HUES64 (cell line): ENCODE data around the gene MRC2.

Experiments
- H3K27ac ChIP-seq: 2 replicates; pipeline ENCODE4 v1.7.0; 2013; ENCODE audit warnings: low read depth, low read length, inconsistent platforms
- H3K27me3 ChIP-seq: 2 replicates; pipeline ENCODE4 v1.6.1; 2013; ENCODE audit warnings: mild to moderate bottlenecking, low read length; ENCODE audit not compliant: insufficient read depth
- H3K36me3 ChIP-seq: 2 replicates; pipeline ENCODE4 v1.6.1; 2013; ENCODE audit warnings: mild to moderate bottlenecking, low read length; ENCODE audit not compliant: insufficient read depth
- H3K4me1 ChIP-seq: 2 replicates; pipeline ENCODE4 v1.6.1; 2013; ENCODE audit warnings: mild to moderate bottlenecking, low read length, moderate library complexity; ENCODE audit not compliant: insufficient read depth
- H3K4me3 ChIP-seq: 2 replicates; pipeline ENCODE4 v1.5.1; 2013; ENCODE audit warnings: mild to moderate bottlenecking, low read length, moderate library complexity
- H3K9ac ChIP-seq: 2 replicates; pipeline ENCODE4 v1.6.1; 2013; ENCODE audit warnings: mild to moderate bottlenecking, low read depth, low read length
- H3K9me3 ChIP-seq: 2 replicates; pipeline ENCODE4 v1.6.1; 2013; ENCODE audit warnings: low read depth, low read length; ENCODE audit not compliant: insufficient read depth
- WGBS: fragments of 150-250, 120-280 bp; methylation state at CpG from one replicate; pipeline ENCODE4 v1.1.7; 2013; ENCODE audit warnings: missing lambda C conversion rate; 5-methylcytosine and 5-hydroxymethylcytosine counted together

MRC2 gene

DNA sequence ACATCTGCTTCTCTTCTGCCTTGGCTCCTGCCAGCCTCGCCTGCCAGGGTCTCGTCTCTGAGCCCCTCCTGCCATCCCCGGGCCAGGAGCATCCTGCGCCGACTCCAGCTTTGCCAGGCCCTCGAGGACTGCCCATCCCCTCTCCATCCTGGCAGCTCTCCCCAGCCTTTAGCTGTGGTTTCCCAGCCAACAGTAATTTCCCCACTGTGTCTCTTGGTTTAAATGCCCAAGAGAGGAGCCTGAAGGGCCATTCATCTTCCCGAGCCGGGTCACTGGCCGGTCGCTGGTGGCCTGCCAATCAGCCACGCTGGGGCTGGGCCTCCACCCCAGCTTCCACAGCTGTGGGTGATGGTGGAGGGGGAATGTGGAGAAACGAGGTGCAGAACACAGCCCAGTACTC, 47.8 kb downstream of the MRC2 start:
- WGBS = 94% methylated on average over 12 of the region's 12 CpGs
- no peaks in the 10 kb centered on the region for H3K27me3 ChIP-seq
- peaks cover 19% of the 10 kb centered on the region for H3K36me3 ChIP-seq
- no peak overlapping the region for H3K4me3 ChIP-seq
- no peaks in the 10 kb centered on the region for H3K9me3 ChIP-seq
- H3K27ac ChIP-seq = no peak overlapping the region
- no peak overlapping the region for H3K9ac ChIP-seq
- no peaks in the 10 kb centered on the region for H3K4me1 ChIP-seq

DNA sequence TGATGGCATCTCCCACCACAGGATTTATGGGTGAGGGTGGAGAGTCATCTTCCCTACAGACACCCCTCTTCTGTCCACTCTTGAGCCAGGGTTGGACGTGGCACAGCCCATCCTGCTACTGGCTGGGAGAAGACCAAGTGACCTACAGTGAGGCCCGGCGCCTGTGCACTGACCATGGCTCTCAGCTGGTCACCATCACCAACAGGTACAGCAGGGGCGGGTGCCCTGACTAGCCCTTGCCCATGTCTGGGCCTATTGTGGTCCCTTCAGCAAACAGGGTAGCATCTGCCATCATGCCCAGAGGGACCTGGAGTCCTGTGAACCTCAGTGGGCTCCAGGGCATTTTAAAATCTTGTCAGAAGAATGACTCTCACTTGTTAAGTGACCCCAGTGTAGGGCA, 48.2 kb downstream of the MRC2 start:
- Histone ChIP-seq H3K36me3 (peaks cover 19% of the 10 kb centered on the region), H3K27ac (no peak overlapping the region), H3K9ac (no peak overlapping the region), H3K9me3 (no peaks in the 10 kb centered on the region), H3K4me1 (no peaks in the 10 kb centered on the region), H3K4me3 (no peak overlapping the region), H3K27me3 (no peaks in the 10 kb centered on the region)
- WGBS = 91% methylated on average over 4 of the region's 4 CpGs

DNA sequence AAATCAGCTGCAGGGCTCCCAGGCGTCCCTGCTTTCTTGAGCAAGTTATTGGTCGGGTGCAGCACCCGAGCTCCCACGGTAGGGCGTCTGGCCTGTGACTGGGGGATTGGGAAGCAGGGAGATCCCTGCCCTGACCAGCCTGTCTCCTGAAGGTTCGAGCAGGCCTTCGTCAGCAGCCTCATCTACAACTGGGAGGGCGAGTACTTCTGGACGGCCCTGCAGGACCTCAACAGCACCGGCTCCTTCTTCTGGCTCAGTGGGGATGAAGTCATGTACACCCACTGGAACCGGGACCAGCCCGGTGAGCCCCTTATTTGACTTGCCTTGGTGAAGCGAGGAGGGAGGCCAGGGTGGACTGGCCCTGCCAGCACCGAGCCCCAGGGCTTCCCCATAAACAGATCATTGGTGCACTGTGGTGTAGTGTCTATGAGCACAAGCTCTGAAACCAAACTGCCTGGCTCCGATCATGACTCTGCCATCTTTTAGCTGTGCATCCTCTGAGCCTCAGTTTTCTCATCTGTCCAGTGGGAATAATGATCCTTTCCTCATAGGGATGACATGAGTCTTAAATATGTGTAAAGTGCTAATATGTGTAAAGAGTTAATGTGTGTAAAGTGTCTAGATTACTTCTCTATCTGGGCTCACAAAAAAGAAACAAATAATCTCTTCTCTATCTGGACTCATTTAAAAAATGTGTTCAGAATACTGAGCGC, 48.9 kb downstream of the MRC2 start:
- Histone ChIP-seq H3K9ac (no peak overlapping the region), H3K36me3 (peaks cover 24% of the 10 kb centered on the region), H3K27ac (no peak overlapping the region), H3K27me3 (no peaks in the 10 kb centered on the region), H3K4me1 (no peaks in the 10 kb centered on the region), H3K9me3 (no peaks in the 10 kb centered on the region), H3K4me3 (no peak overlapping the region)
- 96% methylated on average over 16 of the region's 16 CpGs for WGBS

DNA sequence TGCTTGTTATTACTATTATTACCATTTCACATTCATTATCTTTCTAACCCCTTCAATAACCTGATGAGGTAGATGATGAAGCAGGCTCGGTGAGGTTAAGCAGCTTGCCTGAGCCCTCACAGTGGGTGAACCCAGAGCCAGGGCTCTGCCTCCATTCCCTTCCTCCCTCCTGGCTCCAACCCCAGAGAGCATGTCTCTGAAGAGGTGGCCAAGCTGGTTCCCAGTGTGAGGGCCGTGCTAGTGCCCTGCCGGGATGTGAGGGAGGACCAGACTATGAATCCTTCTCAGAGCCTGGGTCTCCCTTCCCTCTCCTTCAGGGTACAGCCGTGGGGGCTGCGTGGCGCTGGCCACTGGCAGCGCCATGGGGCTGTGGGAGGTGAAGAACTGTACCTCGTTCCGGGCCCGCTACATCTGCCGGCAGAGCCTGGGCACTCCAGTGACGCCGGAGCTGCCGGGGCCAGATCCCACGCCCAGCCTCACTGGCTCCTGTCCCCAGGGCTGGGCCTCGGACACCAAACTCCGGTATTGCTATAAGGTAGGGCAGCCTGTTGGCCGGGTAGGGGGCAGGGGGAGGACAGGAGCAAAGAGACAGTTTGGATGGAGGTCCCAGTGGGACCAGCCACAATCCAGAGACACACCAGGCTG, 49.6 kb downstream of the MRC2 start:
- H3K27me3 ChIP-seq = no peaks in the 10 kb centered on the region
- peaks cover 24% of the 10 kb centered on the region for H3K36me3 ChIP-seq
- H3K27ac ChIP-seq = no peak overlapping the region
- no peaks in the 10 kb centered on the region for H3K9me3 ChIP-seq
- no peak overlapping the region for H3K9ac ChIP-seq
- no peak overlapping the region for H3K4me3 ChIP-seq
- WGBS = 95% methylated on average over 18 of the region's 18 CpGs
- H3K4me1 ChIP-seq = no peaks in the 10 kb centered on the region

DNA sequence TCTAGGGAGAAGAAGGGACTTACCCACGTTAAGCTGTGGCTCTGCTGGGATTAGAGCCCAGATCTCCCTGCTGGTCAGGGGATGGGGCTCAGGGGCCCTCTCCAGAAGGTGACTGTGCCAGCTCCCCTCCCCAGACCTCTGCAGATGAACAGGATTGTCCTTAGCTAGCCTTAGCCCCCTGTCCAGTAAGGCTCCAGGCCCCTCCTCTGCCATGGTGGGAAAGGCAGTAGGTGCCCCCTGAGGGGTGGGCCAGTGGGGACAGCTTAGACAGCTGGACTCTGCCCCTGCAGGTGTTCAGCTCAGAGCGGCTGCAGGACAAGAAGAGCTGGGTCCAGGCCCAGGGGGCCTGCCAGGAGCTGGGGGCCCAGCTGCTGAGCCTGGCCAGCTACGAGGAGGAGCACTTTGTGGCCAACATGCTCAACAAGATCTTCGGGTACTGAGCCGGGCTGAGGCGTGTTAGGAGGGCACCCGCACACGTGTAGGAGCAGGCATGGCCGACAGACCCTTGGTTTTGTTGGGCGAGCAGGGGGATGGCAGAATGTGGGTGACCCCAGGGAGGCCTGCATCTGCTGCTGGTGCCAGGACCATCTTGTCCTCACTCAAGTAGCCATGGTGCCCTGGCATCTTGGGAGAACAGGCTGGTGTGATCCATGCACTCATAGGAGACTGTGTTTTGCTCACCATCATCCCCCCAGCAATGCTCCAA, 50.9 kb downstream of the MRC2 start:
- peaks cover 21% of the 10 kb centered on the region for H3K36me3 ChIP-seq

DNA sequence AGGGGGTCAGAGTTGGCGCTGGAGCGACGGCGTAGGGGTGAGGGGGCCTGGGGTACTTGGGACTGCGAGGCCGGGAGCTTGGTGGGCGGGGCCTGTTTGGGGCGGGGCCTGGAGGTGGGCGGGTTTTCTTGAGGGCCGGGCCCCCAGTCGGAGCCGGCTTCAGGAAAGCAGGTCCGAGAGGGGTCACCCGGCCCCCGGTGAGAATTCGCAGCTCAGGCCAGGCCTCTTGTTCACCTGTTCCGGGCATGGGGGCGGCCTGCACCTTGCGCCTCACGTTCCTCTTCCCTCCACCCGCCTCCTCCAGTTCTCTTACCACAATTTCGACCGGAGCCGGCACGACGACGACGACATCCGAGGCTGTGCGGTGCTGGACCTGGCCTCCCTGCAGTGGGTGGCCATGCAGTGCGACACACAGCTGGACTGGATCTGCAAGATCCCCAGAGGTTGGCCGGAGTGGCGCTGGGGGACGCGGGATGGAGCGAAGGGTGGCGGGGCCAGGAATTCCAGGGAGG, 52.5 kb downstream of the MRC2 start:
- 91% methylated on average over 37 of the region's 37 CpGs for WGBS
- no peaks in the 10 kb centered on the region for H3K4me1 ChIP-seq
- no peaks in the 10 kb centered on the region for H3K9me3 ChIP-seq
- H3K9ac ChIP-seq = no peak overlapping the region
- no peak overlapping the region for H3K4me3 ChIP-seq
- no peak overlapping the region for H3K27ac ChIP-seq
- H3K27me3 ChIP-seq = no peaks in the 10 kb centered on the region
- H3K36me3 ChIP-seq = peaks cover 30% of the 10 kb centered on the region

More for the DNA sequence above, 50.9 kb downstream of the MRC2 start:
- no peak overlapping the region for H3K9ac ChIP-seq
- no peaks in the 10 kb centered on the region for H3K27me3 ChIP-seq
- H3K27ac ChIP-seq = no peak overlapping the region
- H3K9me3 ChIP-seq = no peaks in the 10 kb centered on the region
- H3K4me3 ChIP-seq = no peak overlapping the region
- 93% methylated on average over 10 of the region's 10 CpGs for WGBS
- no peaks in the 10 kb centered on the region for H3K4me1 ChIP-seq

DNA sequence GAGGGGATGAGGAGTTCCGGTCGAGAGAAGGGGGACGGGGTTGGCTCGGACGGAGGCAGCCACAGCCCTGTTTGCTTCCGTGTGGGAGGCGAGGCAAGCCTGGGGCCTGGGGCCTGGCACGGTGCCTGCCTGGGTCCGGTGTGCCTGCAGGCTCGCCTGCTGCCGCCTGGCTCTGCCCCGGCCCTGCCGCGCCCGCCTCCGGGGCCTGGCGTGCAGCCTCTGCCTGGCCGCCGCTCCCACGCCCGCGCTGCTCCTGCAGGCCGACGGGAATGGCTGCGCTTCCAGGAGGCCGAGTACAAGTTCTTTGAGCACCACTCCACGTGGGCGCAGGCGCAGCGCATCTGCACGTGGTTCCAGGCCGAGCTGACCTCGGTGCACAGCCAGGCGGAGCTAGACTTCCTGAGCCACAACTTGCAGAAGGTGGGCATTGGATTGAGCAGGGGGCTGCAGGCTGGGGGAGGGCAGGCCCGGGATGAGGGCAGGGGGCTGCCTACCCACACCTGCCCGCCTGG, 53.1 kb downstream of the MRC2 start:
- no peak overlapping the region for H3K9ac ChIP-seq
- no peak overlapping the region for H3K27ac ChIP-seq

DNA sequence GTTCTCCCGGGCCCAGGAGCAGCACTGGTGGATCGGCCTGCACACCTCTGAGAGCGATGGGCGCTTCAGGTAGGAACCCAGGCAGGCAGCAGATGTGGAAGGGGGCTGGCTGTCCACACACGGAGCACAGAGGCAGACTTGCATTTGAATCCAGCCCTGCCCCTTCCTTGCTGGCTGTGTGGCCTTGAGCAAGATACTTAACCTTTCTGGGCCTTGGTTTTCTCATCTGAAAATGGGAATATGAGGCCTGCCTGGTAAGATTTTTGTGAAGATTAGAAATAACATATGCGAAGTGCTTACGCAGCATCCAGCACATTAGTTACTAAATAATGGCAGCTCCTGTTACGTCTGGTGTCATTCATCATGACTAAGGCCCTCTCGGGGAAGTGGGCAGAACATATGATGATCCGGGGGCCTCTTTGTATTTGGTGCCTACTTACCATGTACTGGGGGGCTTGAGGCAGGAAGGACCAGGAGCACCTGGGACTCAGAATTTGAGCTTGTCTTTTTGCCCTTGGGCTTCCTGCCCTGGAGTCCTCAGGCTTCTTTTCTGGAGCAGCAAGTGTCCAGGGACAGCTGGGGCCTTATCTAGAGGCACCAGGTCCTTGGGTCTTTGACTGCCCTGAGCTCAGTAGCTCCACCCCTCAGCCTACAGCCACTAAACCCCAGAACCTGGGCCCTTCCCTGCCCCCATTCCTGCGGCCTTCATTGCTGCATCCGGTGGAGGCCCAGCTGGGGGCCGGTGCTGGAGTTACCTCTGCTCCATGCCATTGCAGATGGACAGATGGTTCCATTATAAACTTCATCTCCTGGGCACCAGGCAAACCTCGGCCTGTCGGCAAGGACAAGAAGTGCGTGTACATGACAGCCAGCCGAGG, 53.8 kb downstream of the MRC2 start:
- H3K36me3 ChIP-seq = peaks cover 29% of the 10 kb centered on the region
- H3K9ac ChIP-seq = no peak overlapping the region
- no peaks in the 10 kb centered on the region for H3K4me1 ChIP-seq
- WGBS = 95% methylated on average over 17 of the region's 17 CpGs
- H3K4me3 ChIP-seq = no peak overlapping the region
- H3K27me3 ChIP-seq = no peaks in the 10 kb centered on the region
- H3K27ac ChIP-seq = no peak overlapping the region
- no peaks in the 10 kb centered on the region for H3K9me3 ChIP-seq

More for the DNA sequence above, 53.1 kb downstream of the MRC2 start:
- Histone ChIP-seq H3K4me3 (no peak overlapping the region), H3K4me1 (no peaks in the 10 kb centered on the region), H3K9me3 (no peaks in the 10 kb centered on the region), H3K36me3 (peaks cover 33% of the 10 kb centered on the region), H3K27me3 (no peaks in the 10 kb centered on the region)
- WGBS = 94% methylated on average over 36 of the region's 36 CpGs

DNA sequence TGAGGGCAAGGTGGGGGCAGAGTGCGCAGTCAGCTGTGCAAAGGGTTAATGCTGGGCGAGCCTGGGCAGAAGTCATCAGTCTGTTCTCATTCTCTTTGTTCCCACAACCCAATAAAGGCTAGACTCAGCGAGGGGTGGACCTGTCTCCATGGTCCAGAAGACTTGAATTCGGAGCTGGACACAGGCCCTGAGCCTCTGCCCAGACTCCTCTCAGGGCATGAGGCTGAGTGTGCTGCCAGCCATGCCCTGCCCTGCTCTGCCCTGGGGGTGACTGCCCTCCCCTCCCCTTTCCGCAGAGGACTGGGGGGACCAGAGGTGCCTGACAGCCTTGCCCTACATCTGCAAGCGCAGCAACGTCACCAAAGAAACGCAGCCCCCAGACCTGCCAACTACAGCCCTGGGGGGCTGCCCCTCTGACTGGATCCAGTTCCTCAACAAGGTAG, 54.5 kb downstream of the MRC2 start:
- H3K9me3 ChIP-seq = no peaks in the 10 kb centered on the region
- no peaks in the 10 kb centered on the region for H3K27me3 ChIP-seq
- no peak overlapping the region for H3K9ac ChIP-seq
- H3K4me1 ChIP-seq = no peaks in the 10 kb centered on the region
- peaks cover 28% of the 10 kb centered on the region for H3K36me3 ChIP-seq
- H3K4me3 ChIP-seq = no peak overlapping the region
- WGBS = 95% methylated on average over 8 of the region's 8 CpGs
- H3K27ac ChIP-seq = no peak overlapping the region

DNA sequence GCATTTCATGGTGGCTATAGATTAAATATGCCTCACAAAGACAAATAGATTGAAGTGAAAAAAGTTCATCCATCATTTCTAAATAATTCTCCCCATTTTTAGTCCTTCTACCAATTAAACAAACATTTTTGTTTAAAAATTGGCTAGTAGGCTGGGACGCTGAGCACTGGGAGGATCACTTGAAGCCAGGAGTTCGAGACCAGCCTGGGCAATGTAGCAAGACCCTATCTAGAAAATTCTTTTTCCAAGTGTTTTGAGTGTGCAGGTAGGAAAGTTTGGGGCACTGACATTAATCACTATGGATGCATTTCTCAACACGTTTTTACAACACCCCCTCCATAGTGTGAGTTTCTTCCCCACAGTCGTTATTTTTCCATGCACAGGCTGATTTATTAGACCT, 56.7 kb downstream of the MRC2 start:
- no peak overlapping the region for H3K27ac ChIP-seq
- H3K36me3 ChIP-seq = peaks cover 28% of the 10 kb centered on the region
- no peak overlapping the region for H3K9ac ChIP-seq
- no peaks in the 10 kb centered on the region for H3K4me1 ChIP-seq
- no peak overlapping the region for H3K4me3 ChIP-seq
- no peaks in the 10 kb centered on the region for H3K27me3 ChIP-seq
- WGBS = 93% methylated on average over 4 of the region's 4 CpGs
- no peaks in the 10 kb centered on the region for H3K9me3 ChIP-seq
